ENCODE results near the gene NXT2. TPM values are rescaled to one million over a fixed set of nuclear protein-coding genes. Genes with fewer than 3 reads are reported as not detected.
"Not testable (repeated sequence)": the region's sequence is repeated elsewhere in the genome, so short reads cannot be mapped to it uniquely, and the experiment has no call there.

Gene NXT2
- 34.1 and 37.6 TPM in 2 replicates for total RNA-seq (2014; rRNA removed; shearing (Covaris generic))
- polyA plus RNA-seq (2014; cell fraction: nucleus; rRNA removed): 19.5 and 20.8 TPM in 2 replicates

- peak; percentile 88 for DNase-seq (ENCODE audit: extremely low read depth, low read depth)
These were observed at the start of gene NXT2 for GRCh38 chrX:109536439-109537323. Gene NXT2, plus strand, starts transcription at chrX:109536844. Its CDS starts 163 bp downstream, at chrX:109537007.

GRCh38 chrX:109487640-109488039 lies 49.0 kb upstream of the NXT2 start:
- no peak for DNase-seq (ENCODE audit: extremely low read depth, low read depth)

- no peak for DNase-seq (ENCODE audit: extremely low read depth, low read depth)
These were observed 47.5 kb upstream of the NXT2 start for GRCh38 chrX:109489174-109489573.

GRCh38 chrX:109498434-109498833 lies 38.2 kb upstream of the NXT2 start:
- no peak for DNase-seq (ENCODE audit: extremely low read depth, low read depth)

- DNase-seq (ENCODE audit: extremely low read depth, low read depth): no peak
These were observed 35.5 kb upstream of the NXT2 start for GRCh38 chrX:109501176-109501575.

- no peak for DNase-seq (ENCODE audit: extremely low read depth, low read depth)
These were observed 27.7 kb upstream of the NXT2 start for GRCh38 chrX:109508915-109509314.

- no peak for DNase-seq (ENCODE audit: extremely low read depth, low read depth)
These were observed 25.5 kb upstream of the NXT2 start for GRCh38 chrX:109511113-109511512.

- DNase-seq (ENCODE audit: extremely low read depth, low read depth): no peak
These were observed 17.6 kb upstream of the NXT2 start for GRCh38 chrX:109519001-109519400.

GRCh38 chrX:109533005-109533404 lies 3.6 kb upstream of the NXT2 start:
- DNase-seq (ENCODE audit: extremely low read depth, low read depth): no peak

- DNase-seq (ENCODE audit: extremely low read depth, low read depth): no peak
These were observed 3.0 kb upstream of the NXT2 start for GRCh38 chrX:109533631-109534030.

GRCh38 chrX:109534933-109535332 lies 1.7 kb upstream of the NXT2 start:
- DNase-seq (ENCODE audit: extremely low read depth, low read depth): no peak

GRCh38 chrX:109535578-109535977 lies 1.1 kb upstream of the NXT2 start:
- peak; percentile 40 for DNase-seq (ENCODE audit: extremely low read depth, low read depth)

- peak; percentile 4 for DNase-seq (ENCODE audit: extremely low read depth, low read depth)
These were observed 651 bp downstream of the NXT2 start for GRCh38 chrX:109537324-109537665.

- DNase-seq (ENCODE audit: extremely low read depth, low read depth): not testable (repeated sequence)
These were observed 2.4 kb downstream of the NXT2 start for GRCh38 chrX:109539007-109539406.

- DNase-seq (ENCODE audit: extremely low read depth, low read depth): no peak
These were observed 17.2 kb downstream of the NXT2 start for GRCh38 chrX:109553862-109554261.

- DNase-seq (ENCODE audit: extremely low read depth, low read depth): not testable (repeated sequence)
These were observed 39.4 kb downstream of the NXT2 start for GRCh38 chrX:109576083-109576482.

- no peak for DNase-seq (ENCODE audit: extremely low read depth, low read depth)
These were observed 40.4 kb downstream of the NXT2 start for GRCh38 chrX:109577055-109577454.

GRCh38 chrX:109578916-109579315 lies 42.3 kb downstream of the NXT2 start:
- DNase-seq (ENCODE audit: extremely low read depth, low read depth): no peak

GRCh38 chrX:109585488-109585887 lies 48.8 kb downstream of the NXT2 start:
- no peak for DNase-seq (ENCODE audit: extremely low read depth, low read depth)

GRCh38 chrX:109590176-109590575 lies 53.5 kb downstream of the NXT2 start:
- DNase-seq (ENCODE audit: extremely low read depth, low read depth): no peak

Data from NCI-H460 (cell line).